HCT116 (cell line): ENCODE results near the gene COG2. TPM values are rescaled to one million over a fixed set of nuclear protein-coding genes. Genes with fewer than 3 reads are reported as not detected.
A peak's percentile ranks its signal among the peaks of the same experiment; 100 is the strongest.
"Not testable (repeated sequence)": the region's sequence is repeated elsewhere in the genome, so short reads cannot be mapped to it uniquely, and the experiment has no call there.

Experiments
- ATAC-seq: fragments of 200-7000 bp; cut with Tn5 transposase; 2 replicates; pipeline ENCODE4 v1.9.1; 2020; ENCODE audit warnings: mild to moderate bottlenecking, moderate library complexity
- BruUV-seq: library from RNA; stranded (reverse); fragments of 400-500 nt; replicated peaks from 2 replicates; lab custom pipeline; 2021; lab: Mats Ljungman, UMichigan
- CTCF ChIA-PET: fragments of 300-600 bp; sonication (Branson Sonifier 250); formaldehyde crosslinking; loops from one replicate; lab custom pipeline; 2021; ENCODE audit warnings: antibody characterized with exemption; lab: Charles Lee
- POLR2A ChIA-PET: fragments of 300-600, 350-600 bp; sonication (Branson Sonifier 250); formaldehyde crosslinking; loops from one replicate; lab custom pipeline; 2021; ENCODE audit warnings: antibody characterized with exemption; lab: Charles Lee
- RAD21 ChIA-PET, 2 experiments: fragments of 300-600 bp; sonication (Branson Sonifier 250); formaldehyde crosslinking; loops; one replicate each; lab custom pipeline; 2023; ENCODE audit warnings: low total read pairs in 2 of 2; ENCODE audit not compliant: uncharacterized antibody in 2 of 2, unreplicated experiment in 2 of 2, low non-redundant PET in 1 of 2; lab: Charles Lee
- DNase-seq: peaks from one replicate; pipeline ENCODE4 v3.0.0-alpha.2; 2010; ENCODE audit warnings: low read depth, low spot score
- H2AFZ ChIP-seq: fragments of 200-600 bp; shearing (Covaris generic), sonication (generic); 2 replicates; pipeline ENCODE4 v1.6.1; 2017; ENCODE audit warnings: low read depth, mixed run types, mixed read lengths, antibody characterized with exemption, low read length; ENCODE audit not compliant: poor library complexity, severe bottlenecking
- H3K27ac ChIP-seq: 2 replicates; pipeline ENCODE4 v1.5.1; 2012; ENCODE audit warnings: low read depth, low read length
- H3K27me3 ChIP-seq: fragments of 200-600 bp; sonication (generic); 2 replicates; pipeline ENCODE4 v1.6.1; 2016; ENCODE audit warnings: mixed run types, low read length, mixed read lengths; ENCODE audit not compliant: insufficient read depth
- H3K36me3 ChIP-seq, 2 experiments: fragments of 200-500 bp in 1 of 2; fragments of 200-600 bp in 1 of 2; sonication (Bioruptor generic) in 1 of 2; sonication (generic) in 1 of 2; 2 replicates each; pipeline versions ENCODE4 v1.5.1 to v1.6.1; 2014 to 2016; ENCODE audit warnings: low read length in 2 of 2, inconsistent platforms in 1 of 2, mixed read lengths in 1 of 2, mixed run types in 1 of 2; ENCODE audit not compliant: insufficient read depth in 2 of 2, control insufficient read depth in 1 of 2
- H3K4me1 ChIP-seq, 2 experiments: fragments of 200-600 bp in 1 of 2; sonication (generic) in 1 of 2; 2 replicates each; pipeline versions ENCODE4 v1.5.1 to v1.6.1; 2012 to 2017; ENCODE audit warnings: low read length in 2 of 2, inconsistent platforms in 1 of 2, mild to moderate bottlenecking in 1 of 2, mixed read lengths in 1 of 2, mixed run types in 1 of 2, moderate library complexity in 1 of 2; ENCODE audit not compliant: insufficient read depth in 2 of 2, control insufficient read depth in 1 of 2
- H3K4me2 ChIP-seq: fragments of 200-600 bp; sonication (generic); 2 replicates; pipeline ENCODE4 v1.6.1; 2017; ENCODE audit warnings: mixed run types, low read length, mixed read lengths
- H3K4me3 ChIP-seq, 2 experiments: fragments of 200-600 bp in 1 of 2; sonication (generic) in 1 of 2; replicated peaks in 1 of 2; 2 replicates each; pipeline ENCODE4 v1.5.1; 2011 to 2016; ENCODE audit warnings: low read length in 2 of 2, control low read depth in 1 of 2, low read depth in 1 of 2, mild to moderate bottlenecking in 1 of 2, mixed read lengths in 1 of 2, mixed run types in 1 of 2
- H3K79me2 ChIP-seq: fragments of 200-600 bp; sonication (generic); 2 replicates; pipeline ENCODE4 v1.6.1; 2017; ENCODE audit warnings: mild to moderate bottlenecking, mixed run types, low read length, moderate library complexity, mixed read lengths; ENCODE audit not compliant: insufficient read depth
- H3K9ac ChIP-seq: fragments of 200-600 bp; sonication (generic); 2 replicates; pipeline ENCODE4 v1.6.1; 2016; ENCODE audit warnings: low read length, mixed read lengths
- H3K9me2 ChIP-seq: fragments of 200-600 bp; sonication (generic), shearing (Covaris generic); 2 replicates; pipeline ENCODE4 v1.6.1; 2017; ENCODE audit warnings: mixed run types, mild to moderate bottlenecking, moderate library complexity; ENCODE audit not compliant: insufficient read depth
- H3K9me3 ChIP-seq, 2 experiments: fragments of 200-500 bp in 1 of 2; fragments of 200-600 bp in 1 of 2; sonication (Bioruptor generic) in 1 of 2; sonication (generic) in 1 of 2; 2 replicates each; pipeline ENCODE4 v1.6.1; 2014 to 2017; ENCODE audit warnings: low read length in 2 of 2, mixed read lengths in 2 of 2, inconsistent platforms in 1 of 2, low read depth in 1 of 2, mild to moderate bottlenecking in 1 of 2, mixed run types in 1 of 2, moderate library complexity in 1 of 2; ENCODE audit not compliant: control insufficient read depth in 1 of 2, insufficient read depth in 1 of 2
- H4K20me1 ChIP-seq: fragments of 200-600 bp; sonication (generic), shearing (Covaris generic); 2 replicates; pipeline ENCODE4 v1.6.1; 2017; ENCODE audit warnings: mixed run types, mild to moderate bottlenecking, moderate library complexity; ENCODE audit not compliant: insufficient read depth
- ELF1 ChIP-seq: IDR thresholded peaks from 2 replicates; pipeline ENCODE4 v1.6.1; 2012; ENCODE audit warnings: low read depth, borderline replicate concordance
- FOSL1 ChIP-seq: IDR thresholded peaks from 2 replicates; pipeline ENCODE4 v1.6.1; 2012; ENCODE audit warnings: low read depth
- RAD21 ChIP-seq: IDR thresholded peaks from 2 replicates; pipeline ENCODE4 v1.6.1; 2012; ENCODE audit warnings: low read depth, mild to moderate bottlenecking
- SIN3A ChIP-seq: IDR thresholded peaks from 2 replicates; pipeline ENCODE4 v1.6.1; 2012; ENCODE audit warnings: low read depth
- ZNF274 ChIP-seq: fragments of 200-500 bp; sonication (Bioruptor generic); IDR thresholded peaks from 2 replicates; pipeline ENCODE4 v1.6.1; 2014; ENCODE audit warnings: mild to moderate bottlenecking, low read depth, low read length, inconsistent platforms
- intact Hi-C: fragments of 100-400 bp; cut with micrococcal nuclease; formaldehyde crosslinking; loops from 2 replicates; pipeline ENCODE4 v1.10.0; 2022
- total RNA-seq: library from RNA; stranded (reverse); gene quantifications from one replicate; pipeline ENCODE4 v1.2.1, GENCODE V29; 2021; ENCODE audit not compliant: unreplicated experiment
- TF ChIP-seq, protein P1 (sequence below): IDR thresholded peaks from 2 replicates; pipeline ENCODE4 v1.6.1; 2011; ENCODE audit warnings: mild to moderate bottlenecking, low read length, moderate library complexity; ENCODE audit not compliant: insufficient replicate concordance; ENCODE audit errors: extremely low read depth
- TF ChIP-seq, protein P2 (sequence below): IDR thresholded peaks from 2 replicates; pipeline ENCODE4 v1.6.1; 2012

COG2 gene
- total RNA-seq, 1 experiment from 2014 or later, result 28.6 TPM

DNA sequence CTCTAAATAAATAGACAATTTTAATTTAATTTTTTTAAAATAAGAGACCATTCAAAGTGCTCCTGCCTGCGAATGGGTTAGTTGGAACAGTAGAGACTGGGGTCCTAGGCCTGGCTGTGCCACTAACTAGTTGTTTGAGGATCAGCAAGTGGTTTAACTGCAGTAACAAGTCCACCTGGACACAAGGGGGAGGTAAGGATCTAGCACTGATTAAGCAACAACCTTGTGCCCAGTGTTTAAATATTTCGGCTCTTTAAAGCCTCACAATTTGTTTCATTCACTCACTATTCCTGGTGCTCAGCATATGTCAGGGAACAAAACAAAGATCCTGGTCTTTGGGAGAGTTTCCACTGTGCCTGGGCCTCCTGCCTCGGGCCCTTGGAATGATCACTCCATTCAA is 73.2 kb downstream of the COG2 start:
- no peaks in the 10 kb centered on the region for H3K9me3 ChIP-seq
- TF ChIP-seq ZNF274, result no peak
- TF ChIP-seq RAD21, result 0 out of 2 replicates have a peak, but pooled peaks have one; percentile 12
- TF ChIP-seq, protein P1, sequence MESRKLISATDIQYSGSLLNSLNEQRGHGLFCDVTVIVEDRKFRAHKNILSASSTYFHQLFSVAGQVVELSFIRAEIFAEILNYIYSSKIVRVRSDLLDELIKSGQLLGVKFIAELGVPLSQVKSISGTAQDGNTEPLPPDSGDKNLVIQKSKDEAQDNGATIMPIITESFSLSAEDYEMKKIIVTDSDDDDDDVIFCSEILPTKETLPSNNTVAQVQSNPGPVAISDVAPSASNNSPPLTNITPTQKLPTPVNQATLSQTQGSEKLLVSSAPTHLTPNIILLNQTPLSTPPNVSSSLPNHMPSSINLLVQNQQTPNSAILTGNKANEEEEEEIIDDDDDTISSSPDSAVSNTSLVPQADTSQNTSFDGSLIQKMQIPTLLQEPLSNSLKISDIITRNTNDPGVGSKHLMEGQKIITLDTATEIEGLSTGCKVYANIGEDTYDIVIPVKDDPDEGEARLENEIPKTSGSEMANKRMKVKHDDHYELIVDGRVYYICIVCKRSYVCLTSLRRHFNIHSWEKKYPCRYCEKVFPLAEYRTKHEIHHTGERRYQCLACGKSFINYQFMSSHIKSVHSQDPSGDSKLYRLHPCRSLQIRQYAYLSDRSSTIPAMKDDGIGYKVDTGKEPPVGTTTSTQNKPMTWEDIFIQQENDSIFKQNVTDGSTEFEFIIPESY, result no peak
- no peak for TF ChIP-seq SIN3A
- no peak for TF ChIP-seq FOSL1
- TF ChIP-seq, protein P2, sequence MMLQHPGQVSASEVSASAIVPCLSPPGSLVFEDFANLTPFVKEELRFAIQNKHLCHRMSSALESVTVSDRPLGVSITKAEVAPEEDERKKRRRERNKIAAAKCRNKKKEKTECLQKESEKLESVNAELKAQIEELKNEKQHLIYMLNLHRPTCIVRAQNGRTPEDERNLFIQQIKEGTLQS, result no peak
- no peak for TF ChIP-seq ELF1
- TF ChIP-seq, all 23 proteins: peak for 1
- ATAC-seq (no peak), DNase-seq (no peak)
- H2AFZ ChIP-seq, result no peak overlapping the region
- no peaks in the 10 kb centered on the region for H3K27me3 ChIP-seq
- CTCF ChIA-PET, result no interaction called here
- no peaks in the 10 kb centered on the region for H3K36me3 ChIP-seq
- H3K9ac ChIP-seq, result no peak overlapping the region
- no peak overlapping the region for H3K4me3 ChIP-seq
- POLR2A ChIA-PET, result no interaction called here
- intact Hi-C loops, result no loop called here
- RAD21 ChIA-PET, result no interaction called here
- H4K20me1 ChIP-seq, result no peaks in the 10 kb centered on the region
- no peaks in the 10 kb centered on the region for H3K4me1 ChIP-seq
- no peak overlapping the region for H3K4me2 ChIP-seq
- H3K27ac ChIP-seq, result no peak overlapping the region
- H3K9me2 ChIP-seq, result no peaks in the 10 kb centered on the region
- BruUV-seq, result no TSS peak
- no peaks in the 10 kb centered on the region for H3K79me2 ChIP-seq

DNA sequence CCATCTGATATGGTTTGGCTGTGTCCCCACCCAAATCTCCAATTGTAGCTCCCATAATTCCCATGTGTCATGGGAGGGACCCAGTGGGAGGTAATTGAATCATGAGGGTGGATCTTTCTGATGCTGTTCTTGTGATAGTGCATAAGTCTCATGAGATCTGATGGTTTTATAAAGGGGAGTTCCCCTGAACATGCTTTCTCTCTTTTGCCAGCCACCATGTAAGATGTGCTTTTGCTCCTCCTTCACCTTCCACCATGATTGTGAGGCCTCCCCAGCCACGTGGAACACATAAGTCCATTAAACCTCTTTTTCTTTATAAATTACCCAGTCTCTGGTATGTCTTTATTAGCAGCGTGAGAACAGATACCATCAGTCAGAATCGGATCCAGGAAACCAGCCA is 74.2 kb downstream of the COG2 start:
- H3K27ac ChIP-seq, POLR2A ChIA-PET, ATAC-seq, H2AFZ ChIP-seq, H3K9ac ChIP-seq, RAD21 ChIA-PET, H3K9me3 ChIP-seq, H3K36me3 ChIP-seq, H3K4me2 ChIP-seq, DNase-seq, H3K9me2 ChIP-seq, H3K79me2 ChIP-seq, H3K27me3 ChIP-seq, intact Hi-C loops, CTCF ChIA-PET, H3K4me1 ChIP-seq, H3K4me3 ChIP-seq, BruUV-seq, H4K20me1 ChIP-seq: not testable (repeated sequence)
